Measurements from ENCODE around the gene TMEM240. TPM values are rescaled to one million over a fixed set of nuclear protein-coding genes. Genes with fewer than 3 reads are reported as not detected.
A peak's percentile ranks its signal among the peaks of the same experiment; 100 is the strongest.

The TMEM240 gene
- total and polyA plus RNA-seq, 9 of the 15 experiments (the other 6 are each of a cell fraction or from before 2014, with no cell fraction given): 0.24 to 2.0 (median 0.69) TPM; not detected in 5

DNA sequence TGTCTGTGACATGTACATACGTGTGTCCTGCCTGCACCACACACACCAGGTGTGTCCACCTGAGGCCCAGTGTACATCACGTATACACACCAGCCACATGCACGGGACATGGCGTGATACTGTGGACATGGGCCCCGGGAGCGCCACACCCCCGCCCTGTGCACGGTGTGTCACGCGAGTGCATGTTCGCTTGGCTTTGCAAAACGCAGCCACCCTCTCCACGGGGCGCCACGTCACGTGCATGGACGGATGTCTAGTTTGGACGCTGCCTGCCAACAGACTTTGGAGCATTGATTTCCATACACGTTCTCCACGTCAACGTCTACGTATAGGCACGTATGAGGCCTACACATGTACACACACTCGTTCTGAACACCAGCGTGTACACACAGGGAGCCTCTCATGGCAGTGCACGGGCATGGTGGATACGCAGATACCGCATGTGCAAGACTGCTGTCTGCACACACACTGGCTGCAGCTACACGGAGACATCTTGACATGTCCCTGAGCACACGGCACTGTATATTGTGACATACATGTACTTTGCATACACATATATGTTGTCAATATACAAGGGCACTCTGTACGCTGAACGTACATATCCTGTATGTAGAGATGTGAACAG is 2.7 kb downstream of the TMEM240 start:
- Histone ChIP-seq H3K79me2 (ENCODE audit: control insufficient read depth, insufficient read depth, low read length) (no peaks in the 10 kb centered on the region), H3K4me3 (no peak overlapping the region), H3K4me1 (replicated peaks in 1 of 2; ENCODE audit: control insufficient read depth in 2 of 2, insufficient read depth in 2 of 2, low read length in 2 of 2) (peaks cover 0 to 48% of the 10 kb centered on the region in 2 experiments; a peak in 2 of 5 replicates), H3K36me3 (ENCODE audit: control insufficient read depth, insufficient read depth, low read length) (peaks cover 51% of the 10 kb centered on the region), H2AFZ (ENCODE audit: low read depth, low read length) (no peak overlapping the region), H3K27me3 (ENCODE audit: control insufficient read depth in 2 of 2, insufficient read depth in 2 of 2, low read length in 2 of 2) (no peaks in the 10 kb centered on the region), H3K27ac (ENCODE audit: extremely low read depth, low read depth, low read length) (no peak overlapping the region; the same call in 2 of the 3 replicates), H3K9ac (ENCODE audit: insufficient read depth in 1 of 2, low read depth in 2 of 2, low read length in 2 of 2) (no peak overlapping the region), H3K9me3 (replicated peaks; ENCODE audit: control insufficient read depth, insufficient read depth, low read depth, low read length) (no peaks in the 10 kb centered on the region; the same call in 1 of the 2 replicates), H4K20me1 (replicated peaks; ENCODE audit: control insufficient read depth, insufficient read depth, low read length) (no peaks in the 10 kb centered on the region), H3K4me2 (ENCODE audit: insufficient read depth, low read length) (no peak overlapping the region), H3K9me1 (ENCODE audit: control insufficient read depth, insufficient read depth, low read length) (no peaks in the 10 kb centered on the region)
- ChIA-PET POLR2A (no interaction called here), CTCF (ENCODE audit: low intra/inter-chr PET ratio) (no interaction called here)
- TF ChIP-seq, protein P1, sequence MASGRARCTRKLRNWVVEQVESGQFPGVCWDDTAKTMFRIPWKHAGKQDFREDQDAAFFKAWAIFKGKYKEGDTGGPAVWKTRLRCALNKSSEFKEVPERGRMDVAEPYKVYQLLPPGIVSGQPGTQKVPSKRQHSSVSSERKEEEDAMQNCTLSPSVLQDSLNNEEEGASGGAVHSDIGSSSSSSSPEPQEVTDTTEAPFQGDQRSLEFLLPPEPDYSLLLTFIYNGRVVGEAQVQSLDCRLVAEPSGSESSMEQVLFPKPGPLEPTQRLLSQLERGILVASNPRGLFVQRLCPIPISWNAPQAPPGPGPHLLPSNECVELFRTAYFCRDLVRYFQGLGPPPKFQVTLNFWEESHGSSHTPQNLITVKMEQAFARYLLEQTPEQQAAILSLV (tag; IDR thresholded peaks at IDR 0.05): no peak
- TF ChIP-seq, protein P2, sequence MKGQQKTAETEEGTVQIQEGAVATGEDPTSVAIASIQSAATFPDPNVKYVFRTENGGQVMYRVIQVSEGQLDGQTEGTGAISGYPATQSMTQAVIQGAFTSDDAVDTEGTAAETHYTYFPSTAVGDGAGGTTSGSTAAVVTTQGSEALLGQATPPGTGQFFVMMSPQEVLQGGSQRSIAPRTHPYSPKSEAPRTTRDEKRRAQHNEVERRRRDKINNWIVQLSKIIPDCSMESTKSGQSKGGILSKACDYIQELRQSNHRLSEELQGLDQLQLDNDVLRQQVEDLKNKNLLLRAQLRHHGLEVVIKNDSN (CRISPR knock-in tag; IDR thresholded peaks at IDR 0.05): 0 out of 2 replicates have a peak, but pooled peaks have one; percentile 17
- 0 out of 2 replicates have a peak, but pooled peaks have one; percentile 49 for TF ChIP-seq ZNF143 (CRISPR knock-in tag; IDR thresholded peaks at IDR 0.05)
- TF ChIP-seq, protein P3, sequence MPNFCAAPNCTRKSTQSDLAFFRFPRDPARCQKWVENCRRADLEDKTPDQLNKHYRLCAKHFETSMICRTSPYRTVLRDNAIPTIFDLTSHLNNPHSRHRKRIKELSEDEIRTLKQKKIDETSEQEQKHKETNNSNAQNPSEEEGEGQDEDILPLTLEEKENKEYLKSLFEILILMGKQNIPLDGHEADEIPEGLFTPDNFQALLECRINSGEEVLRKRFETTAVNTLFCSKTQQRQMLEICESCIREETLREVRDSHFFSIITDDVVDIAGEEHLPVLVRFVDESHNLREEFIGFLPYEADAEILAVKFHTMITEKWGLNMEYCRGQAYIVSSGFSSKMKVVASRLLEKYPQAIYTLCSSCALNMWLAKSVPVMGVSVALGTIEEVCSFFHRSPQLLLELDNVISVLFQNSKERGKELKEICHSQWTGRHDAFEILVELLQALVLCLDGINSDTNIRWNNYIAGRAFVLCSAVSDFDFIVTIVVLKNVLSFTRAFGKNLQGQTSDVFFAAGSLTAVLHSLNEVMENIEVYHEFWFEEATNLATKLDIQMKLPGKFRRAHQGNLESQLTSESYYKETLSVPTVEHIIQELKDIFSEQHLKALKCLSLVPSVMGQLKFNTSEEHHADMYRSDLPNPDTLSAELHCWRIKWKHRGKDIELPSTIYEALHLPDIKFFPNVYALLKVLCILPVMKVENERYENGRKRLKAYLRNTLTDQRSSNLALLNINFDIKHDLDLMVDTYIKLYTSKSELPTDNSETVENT (CRISPR knock-in tag; IDR thresholded peaks at IDR 0.05): no peak
- TF ChIP-seq, protein P4, sequence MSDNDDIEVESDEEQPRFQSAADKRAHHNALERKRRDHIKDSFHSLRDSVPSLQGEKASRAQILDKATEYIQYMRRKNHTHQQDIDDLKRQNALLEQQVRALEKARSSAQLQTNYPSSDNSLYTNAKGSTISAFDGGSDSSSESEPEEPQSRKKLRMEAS (CRISPR knock-in tag; IDR thresholded peaks at IDR 0.05): peak; percentile 38; the same call in 1 of the 2 replicates
- TF ChIP-seq, protein P5, sequence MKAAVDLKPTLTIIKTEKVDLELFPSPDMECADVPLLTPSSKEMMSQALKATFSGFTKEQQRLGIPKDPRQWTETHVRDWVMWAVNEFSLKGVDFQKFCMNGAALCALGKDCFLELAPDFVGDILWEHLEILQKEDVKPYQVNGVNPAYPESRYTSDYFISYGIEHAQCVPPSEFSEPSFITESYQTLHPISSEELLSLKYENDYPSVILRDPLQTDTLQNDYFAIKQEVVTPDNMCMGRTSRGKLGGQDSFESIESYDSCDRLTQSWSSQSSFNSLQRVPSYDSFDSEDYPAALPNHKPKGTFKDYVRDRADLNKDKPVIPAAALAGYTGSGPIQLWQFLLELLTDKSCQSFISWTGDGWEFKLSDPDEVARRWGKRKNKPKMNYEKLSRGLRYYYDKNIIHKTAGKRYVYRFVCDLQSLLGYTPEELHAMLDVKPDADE (conservative IDR thresholded peaks at IDR 0.05; ENCODE audit: control insufficient read depth, low read depth, low read length): no peak
- TF ChIP-seq PRMT5 (CRISPR knock-in tag; IDR thresholded peaks at IDR 0.05): 0 out of 2 replicates have a peak, but pooled peaks have one; percentile 30
- no peak for TF ChIP-seq ZBED1 (IDR thresholded peaks at IDR 0.05)
- TF ChIP-seq PCBP1 (IDR thresholded peaks at IDR 0.05; ENCODE audit: low read depth, low read length, poor library complexity, severe bottlenecking): no peak
- no peak for TF ChIP-seq TEAD4 (IDR thresholded peaks at IDR 0.05; ENCODE audit: low read length)
- 0 out of 2 replicates have a peak, but pooled peaks have one; percentile 37 for TF ChIP-seq TEAD4 (CRISPR knock-in tag; IDR thresholded peaks at IDR 0.05; ENCODE audit: borderline replicate concordance)
- no peak for TF ChIP-seq U2AF2 (optimal IDR thresholded peaks at IDR 0.05; ENCODE audit: low read depth, low read length)
- TF ChIP-seq ZNF511 (CRISPR knock-in tag; IDR thresholded peaks at IDR 0.05): 0 out of 2 replicates have a peak, but pooled peaks have one; percentile 41
- TF ChIP-seq JUN (IDR thresholded peaks at IDR 0.05; ENCODE audit: borderline replicate concordance, low read depth, low read length): no peak
- 0 out of 2 replicates have a peak, but pooled peaks have one; percentile 53 for TF ChIP-seq JUN (CRISPR knock-in tag; IDR thresholded peaks at IDR 0.05; ENCODE audit: borderline replicate concordance)
- ATAC-seq: no peak
- WGBS (ENCODE audit: insufficient coverage, low coverage, missing lambda C conversion rate): 94% methylated on average over 32 of the region's 32 CpGs
- FAIRE-seq: no peak
- intact Hi-C loops (cut with micrococcal nuclease) (no loop called here), in situ Hi-C loops (cut with MboI) (no loop called here)
- DNase-seq (ENCODE audit: extremely low read depth in 1 of 4, low spot score in 3 of 4): no peak
- no TSS peak for BruUV-seq (replicated peaks)
